IMR-90 (cell line): Measurements from ENCODE around the gene DYNC2H1. TPM values are rescaled to one million over a fixed set of nuclear protein-coding genes. Genes with fewer than 3 reads are reported as not detected.
A peak's percentile ranks its signal among the peaks of the same experiment; 100 is the strongest.

Experiments
- ATAC-seq: fragments of 200-7000 bp; cut with Tn5 transposase; 2 replicates; pipeline ENCODE4 v1.9.1; 2020; ENCODE audit warnings: low read depth, mild to moderate bottlenecking, moderate library complexity
- BruUV-seq: library from RNA; stranded (reverse); fragments of 400-500 nt; replicated peaks from 2 replicates; lab custom pipeline; 2021; lab: Mats Ljungman, UMichigan
- CTCF ChIA-PET: fragments of 300-600 bp; formaldehyde crosslinking; extraction: SDS; loops from one replicate; lab custom pipeline; 2021; ENCODE audit warnings: antibody characterized with exemption; lab: Yijun Ruan, JAX
- POLR2A ChIA-PET: fragments of 300-600 bp; sonication (Branson Sonifier 250); formaldehyde crosslinking; loops from one replicate; lab custom pipeline; 2022; ENCODE audit warnings: antibody characterized with exemption; ENCODE audit not compliant: unreplicated experiment; lab: Charles Lee
- DNase-seq: peaks from one replicate; pipeline ENCODE4 v3.0.0; 2013
- H2AFZ ChIP-seq: replicated peaks from 2 replicates; pipeline ENCODE3; 2013; ENCODE audit warnings: low read length, mild to moderate bottlenecking; ENCODE audit not compliant: poor library complexity
- H2AK5ac ChIP-seq: 2 replicates; pipeline ENCODE4 v1.6.1; 2013; ENCODE audit warnings: low read depth, low read length, inconsistent platforms
- H2AK9ac ChIP-seq: replicated peaks from 2 replicates; pipeline ENCODE3; 2013; ENCODE audit warnings: mild to moderate bottlenecking, low read depth, low read length, moderate library complexity; ENCODE audit not compliant: poor library complexity
- H2BK120ac ChIP-seq: 2 replicates; pipeline ENCODE4 v1.6.1; 2013; ENCODE audit warnings: low read depth, low read length, inconsistent platforms
- H2BK15ac ChIP-seq: 3 replicates; pipeline ENCODE4 v1.6.1; 2013; ENCODE audit warnings: low read depth, low read length, inconsistent platforms
- H2BK20ac ChIP-seq: 2 replicates; pipeline ENCODE4 v1.6.1; 2013; ENCODE audit warnings: low read depth, mild to moderate bottlenecking, inconsistent platforms, low read length, moderate library complexity
- H2BK5ac ChIP-seq: 2 replicates; pipeline ENCODE4 v1.6.1; 2013; ENCODE audit warnings: mild to moderate bottlenecking, low read depth, low read length, inconsistent platforms; ENCODE audit not compliant: poor library complexity, severe bottlenecking
- H3K14ac ChIP-seq: replicated peaks from 2 replicates; pipeline ENCODE4 v1.6.1; 2013; ENCODE audit warnings: low read depth, low read length, inconsistent platforms
- H3K18ac ChIP-seq: 2 replicates; pipeline ENCODE4 v1.6.1; 2013; ENCODE audit warnings: low read depth, low read length, control low read depth
- H3K23ac ChIP-seq: 2 replicates; pipeline ENCODE4 v1.6.1; 2013; ENCODE audit warnings: low read depth, low read length, inconsistent platforms
- H3K27ac ChIP-seq: 2 replicates; pipeline ENCODE4 v1.5.1; 2013; ENCODE audit warnings: mild to moderate bottlenecking, control low read depth, low read length; ENCODE audit not compliant: insufficient read depth
- H3K27me3 ChIP-seq: 2 replicates; pipeline ENCODE4 v1.6.1; 2013; ENCODE audit warnings: low read length; ENCODE audit not compliant: control insufficient read depth, insufficient read depth
- H3K36me3 ChIP-seq: 2 replicates; pipeline ENCODE4 v1.6.1; 2013; ENCODE audit warnings: low read length, mixed read lengths; ENCODE audit not compliant: control insufficient read depth, insufficient read depth
- H3K4ac ChIP-seq: 2 replicates; pipeline ENCODE4 v1.6.1; 2013; ENCODE audit warnings: low read depth, low read length, inconsistent platforms
- H3K4me1 ChIP-seq: 2 replicates; pipeline ENCODE4 v1.6.1; 2013; ENCODE audit warnings: low read length, mixed read lengths; ENCODE audit not compliant: control insufficient read depth, insufficient read depth
- H3K4me2 ChIP-seq: 2 replicates; pipeline ENCODE4 v1.6.1; 2013; ENCODE audit warnings: low read depth, mild to moderate bottlenecking, control low read depth, low read length, moderate library complexity
- H3K4me3 ChIP-seq: 2 replicates; pipeline ENCODE4 v1.5.1; 2013; ENCODE audit warnings: low read depth, mild to moderate bottlenecking, control low read depth, low read length, moderate library complexity; ENCODE audit not compliant: insufficient read depth
- H3K56ac ChIP-seq: 2 replicates; pipeline ENCODE4 v1.6.1; 2013; ENCODE audit warnings: low read length, inconsistent platforms; ENCODE audit not compliant: insufficient read depth; ENCODE audit errors: extremely low read depth
- H3K79me1 ChIP-seq, 2 experiments: 2 replicates each; pipeline ENCODE4 v1.6.1; 2013; ENCODE audit warnings: low read length in 2 of 2, inconsistent platforms in 1 of 2, low read depth in 1 of 2
- H3K9ac ChIP-seq: 2 replicates; pipeline ENCODE4 v1.6.1; 2013; ENCODE audit warnings: low read depth, low read length, control low read depth
- H3K9me1 ChIP-seq: 2 replicates; pipeline ENCODE4 v1.6.1; 2013; ENCODE audit warnings: low read length, inconsistent platforms; ENCODE audit not compliant: insufficient read depth
- H3K9me3 ChIP-seq: 2 replicates; pipeline ENCODE4 v1.6.1; 2013; ENCODE audit warnings: low read length; ENCODE audit not compliant: control insufficient read depth, insufficient read depth
- H4K20me1 ChIP-seq: 2 replicates; pipeline ENCODE4 v1.6.1; 2013; ENCODE audit warnings: low read length, inconsistent platforms; ENCODE audit not compliant: insufficient read depth
- H4K5ac ChIP-seq: 2 replicates; pipeline ENCODE4 v1.6.1; 2013; ENCODE audit warnings: mild to moderate bottlenecking, low read depth, low read length, control low read depth
- H4K8ac ChIP-seq, 2 experiments: 2 replicates each; pipeline ENCODE4 v1.6.1; 2013; ENCODE audit warnings: low read depth in 2 of 2, low read length in 2 of 2, control low read depth in 1 of 2, inconsistent platforms in 1 of 2
- H4K91ac ChIP-seq: 2 replicates; pipeline ENCODE4 v1.6.1; 2013; ENCODE audit warnings: low read depth, low read length, inconsistent platforms; ENCODE audit not compliant: insufficient read depth
- BHLHE40 ChIP-seq: fragments of 150-350 bp; IDR thresholded peaks from 2 replicates; pipeline ENCODE4 v1.6.1; 2016; ENCODE audit warnings: mild to moderate bottlenecking, low read depth, low read length
- CEBPB ChIP-seq: IDR thresholded peaks from 2 replicates; pipeline ENCODE4 v1.6.1; 2012; ENCODE audit warnings: low read depth, low read length, improper control_type of control experiment
- ELK1 ChIP-seq: fragments of 150-350 bp; IDR thresholded peaks from 2 replicates; pipeline ENCODE4 v1.6.1; 2016; ENCODE audit warnings: low read depth, mild to moderate bottlenecking, low read length, moderate library complexity, borderline replicate concordance
- MAZ ChIP-seq: IDR thresholded peaks from 2 replicates; pipeline ENCODE4 v1.6.1; 2012; ENCODE audit warnings: low read depth, mild to moderate bottlenecking, low read length, improper control_type of control experiment, moderate library complexity, borderline replicate concordance
- NFE2L2 ChIP-seq: fragments of 150-350 bp; IDR thresholded peaks from 2 replicates; pipeline ENCODE4 v1.6.1; 2016; ENCODE audit warnings: low read depth, mild to moderate bottlenecking, low read length
- POLR2A ChIP-seq: IDR thresholded peaks from 2 replicates; pipeline ENCODE4 v1.6.1; 2012; ENCODE audit warnings: mild to moderate bottlenecking, low read depth, low read length
- SMC3 ChIP-seq: fragments of 150-350 bp; IDR thresholded peaks from 2 replicates; pipeline ENCODE4 v1.6.1; 2016; ENCODE audit warnings: low read depth, mild to moderate bottlenecking, antibody characterized with exemption, low read length, moderate library complexity
- USF2 ChIP-seq: fragments of 150-350 bp; IDR thresholded peaks from 2 replicates; pipeline ENCODE4 v1.6.1; 2017; ENCODE audit warnings: mild to moderate bottlenecking, antibody characterized with exemption, low read length, low read depth
- whole genome bisulfite sequencing, 2 experiments: methylation state at CpG; one replicate each; pipeline versions ENCODE4 v1.1.5 to v1.1.7; 2013; ENCODE audit warnings: missing lambda C conversion rate in 2 of 2; ENCODE audit not compliant: insufficient read length in 1 of 2; ENCODE audit errors: extremely low coverage in 2 of 2; 5-methylcytosine and 5-hydroxymethylcytosine counted together
- dilution Hi-C: fragments of 300-500 bp; cut with HindIII; formaldehyde crosslinking; loops from one replicate; pipeline ENCODE4 v1.14.3; 2018; ENCODE audit warnings: low sequenced_read_pairs; ENCODE audit not compliant: unreplicated experiment
- in situ Hi-C: fragments of 300-500 bp; cut with MboI; formaldehyde crosslinking; loops from 3 replicates; pipeline ENCODE4 v1.14.3; 2019; ENCODE audit warnings: low sequenced_read_pairs, inconsistent platforms, mixed read lengths
- intact Hi-C: fragments of 100-400 bp; cut with micrococcal nuclease; formaldehyde crosslinking; loops from 2 replicates; pipeline ENCODE4 v1.10.0; 2022
- polyA plus RNA-seq, 3 experiments: library from polyadenylated mRNA; depleted of rRNA; stranded (reverse); fragments of >200 nt; gene quantifications; 2 replicates each; pipeline ENCODE4 v1.2.3, GENCODE V29; 2012; ENCODE audit warnings: low replicate concordance in 1 of 3
- total RNA-seq: library from RNA; depleted of rRNA; stranded (reverse); fragments of >200 nt; gene quantifications from 2 replicates; pipeline ENCODE4 v1.2.3, GENCODE V29; 2012

DYNC2H1 gene
- total and polyA plus RNA-seq, 2 of the 4 experiments (the other 2 are of a cell fraction): 5.7 to 21.0 TPM

DNA sequence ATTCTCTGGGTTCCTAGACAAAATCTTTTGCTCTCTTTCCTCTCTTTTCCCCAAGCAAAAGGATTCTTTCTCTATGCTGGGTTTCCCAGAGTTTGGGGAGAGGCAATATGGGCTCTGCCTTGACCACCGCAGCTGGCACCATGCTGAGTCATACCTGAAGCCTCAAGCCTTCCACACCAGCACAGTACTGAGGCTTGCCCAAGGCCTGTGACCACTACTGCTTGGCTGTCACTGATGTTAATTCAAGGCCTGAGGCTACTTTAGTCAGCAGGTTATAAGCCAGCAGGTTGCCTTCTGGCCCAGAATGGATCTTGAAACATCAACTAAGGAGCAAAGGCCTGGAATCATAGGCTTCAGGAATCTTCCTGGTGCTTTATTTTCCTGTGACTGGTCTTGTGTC, 185.3 kb downstream of the DYNC2H1 start:
- Histone ChIP-seq H3K9ac (no peak overlapping the region), H3K9me1 (no peaks in the 10 kb centered on the region), H2AK9ac (peak overlapping the region; percentile 2), H2BK5ac (no peak overlapping the region), H4K91ac (no peak overlapping the region), H3K79me1 (no peaks in the 10 kb centered on the region), H2BK120ac (no peak overlapping the region), H4K8ac (no peak overlapping the region), H3K56ac (no peak overlapping the region), H4K20me1 (no peaks in the 10 kb centered on the region), H3K9me3 (peaks cover 28% of the 10 kb centered on the region), H3K4me3 (no peak overlapping the region), H3K4me2 (no peak overlapping the region), H2BK15ac (no peak overlapping the region), H3K18ac (no peak overlapping the region), H3K36me3 (peaks cover 11% of the 10 kb centered on the region), H3K4ac (no peak overlapping the region), H3K14ac (no peak overlapping the region), H3K23ac (no peak overlapping the region), H2BK20ac (no peak overlapping the region), H2AK5ac (no peak overlapping the region), H3K27ac (no peak overlapping the region), H4K5ac (no peak overlapping the region), H2AFZ (no peak overlapping the region), H3K4me1 (no peaks in the 10 kb centered on the region), H3K27me3 (no peaks in the 10 kb centered on the region)
- intact Hi-C loops (no loop called here), dilution Hi-C loops (no loop called here), in situ Hi-C loops (no loop called here)
- ATAC-seq (no peak), DNase-seq (peak; percentile 12)
- ChIA-PET CTCF (no interaction called here), POLR2A (no interaction called here)
- TF ChIP-seq MAZ: no peak
- TF ChIP-seq USF2: no peak
- no peak for TF ChIP-seq SMC3
- no peak for TF ChIP-seq POLR2A
- TF ChIP-seq NFE2L2: no peak
- TF ChIP-seq ELK1: no peak
- TF ChIP-seq CEBPB: no peak
- TF ChIP-seq BHLHE40: no peak
- no TSS peak for BruUV-seq
- no CpG with 5 or more reads among the region's 1 CpG for whole genome bisulfite sequencing, 2 experiments
